H1 (cell line): Measurements from ENCODE around the gene RERE. TPM values are rescaled to one million over a fixed set of nuclear protein-coding genes. Genes with fewer than 3 reads are reported as not detected.

Experiments
- CTCF ChIA-PET: fragments of 300-600 bp; sonication (Branson Sonifier 250); formaldehyde crosslinking; loops from one replicate; lab custom pipeline; 2021; ENCODE audit not compliant: partially characterized antibody; lab: Charles Lee
- POLR2A ChIA-PET: fragments of 300-600 bp; sonication (Branson Sonifier 250); formaldehyde crosslinking; loops from one replicate; lab custom pipeline; 2021; ENCODE audit warnings: inconsistent platforms; ENCODE audit not compliant: partially characterized antibody; lab: Charles Lee
- DNase-seq, 2 experiments: peaks; one replicate each; pipeline versions ENCODE4 v3.0.0 to v3.0.0-alpha.2; 2010 to 2022; ENCODE audit warnings: low spot score in 2 of 2, low read depth in 1 of 2, mixed read lengths in 1 of 2
- FAIRE-seq: peaks from 2 replicates; lab custom pipeline; 2011; peaks lifted over from hg19 to GRCh38; lab: Jason Lieb, UNC
- H2AFZ ChIP-seq: 2 replicates; pipeline ENCODE4 v1.8.1; 2012; ENCODE audit warnings: low read length, inconsistent platforms
- H2AK5ac ChIP-seq: 2 replicates; pipeline ENCODE4 v1.6.1; 2013; ENCODE audit warnings: low read depth, low read length
- H2BK120ac ChIP-seq: replicated peaks from 2 replicates; pipeline ENCODE3; 2013; ENCODE audit warnings: low read depth, low read length, inconsistent platforms
- H2BK12ac ChIP-seq: 2 replicates; pipeline ENCODE4 v1.6.1; 2013; ENCODE audit warnings: low read depth, low read length
- H2BK15ac ChIP-seq: 2 replicates; pipeline ENCODE4 v1.6.1; 2013; ENCODE audit warnings: low read length
- H2BK20ac ChIP-seq: 2 replicates; pipeline ENCODE4 v1.6.1; 2013; ENCODE audit warnings: low read length
- H2BK5ac ChIP-seq: 2 replicates; pipeline ENCODE4 v1.6.1; 2013; ENCODE audit warnings: low read depth, low read length
- H3K14ac ChIP-seq: 2 replicates; pipeline ENCODE4 v1.6.1; 2013; ENCODE audit warnings: inconsistent platforms; ENCODE audit not compliant: insufficient read length
- H3K18ac ChIP-seq: 2 replicates; pipeline ENCODE4 v1.6.1; 2013; ENCODE audit warnings: low read length; ENCODE audit errors: extremely low read depth
- H3K23ac ChIP-seq: 2 replicates; pipeline ENCODE4 v1.6.1; 2013; ENCODE audit warnings: inconsistent platforms; ENCODE audit not compliant: insufficient read length
- H3K23me2 ChIP-seq: 2 replicates; pipeline ENCODE4 v1.6.1; 2013; ENCODE audit warnings: low read depth, low read length
- H3K27ac ChIP-seq: 2 replicates; pipeline ENCODE4 v1.6.1; 2011; ENCODE audit warnings: low read depth, low read length, inconsistent platforms
- H3K27me3 ChIP-seq, 4 experiments: replicated peaks in 1 of 4; 1 replicate in 1 of 4; 2 replicates in 3 of 4; pipeline versions ENCODE4 v1.6.1 to v1.8.1; 2011 to 2013; ENCODE audit warnings: low read length in 3 of 4, mild to moderate bottlenecking in 3 of 4, inconsistent platforms in 2 of 4, mixed read lengths in 2 of 4, moderate library complexity in 1 of 4; ENCODE audit not compliant: control insufficient read depth in 3 of 4, insufficient read depth in 3 of 4; ENCODE audit errors: extremely low read depth in 1 of 4
- H3K36me3 ChIP-seq, 4 experiments: 2 replicates each; pipeline versions ENCODE4 v1.6.1 to v1.8.1; 2011 to 2013; ENCODE audit warnings: mild to moderate bottlenecking in 4 of 4, low read length in 3 of 4, moderate library complexity in 2 of 4, control low read depth in 1 of 4, inconsistent platforms in 1 of 4; ENCODE audit not compliant: insufficient read depth in 4 of 4, control insufficient read depth in 2 of 4
- H3K4ac ChIP-seq: replicated peaks from 2 replicates; pipeline ENCODE3; 2013; ENCODE audit warnings: low read length, low read depth, mixed read lengths, inconsistent platforms; ENCODE audit not compliant: insufficient read length
- H3K4me1 ChIP-seq, 4 experiments: replicated peaks in 1 of 4; 1 replicate in 1 of 4; 2 replicates in 3 of 4; pipeline versions ENCODE4 v1.6.1 to v1.8.1; 2011 to 2013; ENCODE audit warnings: low read length in 3 of 4, inconsistent platforms in 2 of 4, mixed read lengths in 1 of 4; ENCODE audit not compliant: insufficient read depth in 4 of 4, control insufficient read depth in 3 of 4
- H3K4me2 ChIP-seq, 2 experiments: 2 replicates each; pipeline versions ENCODE4 v1.6.1 to v1.8.1; 2011 to 2013; ENCODE audit warnings: low read depth in 2 of 2, low read length in 2 of 2, control low read depth in 1 of 2, inconsistent platforms in 1 of 2, mild to moderate bottlenecking in 1 of 2; ENCODE audit not compliant: insufficient read depth in 1 of 2
- H3K4me3 ChIP-seq, 4 experiments: fragments of 200-600, 300-600 bp in 1 of 4; sonication (generic), shearing (Covaris generic), sonication (Bioruptor Twin) in 1 of 4; 2 replicates each; pipeline versions ENCODE4 v1.5.1 to v1.8.1; 2011 to 2016; ENCODE audit warnings: low read length in 4 of 4, low read depth in 3 of 4, control low read depth in 2 of 4, inconsistent platforms in 2 of 4, mild to moderate bottlenecking in 2 of 4, mixed read lengths in 1 of 4, moderate library complexity in 1 of 4; ENCODE audit not compliant: insufficient read depth in 2 of 4; ENCODE audit errors: extremely low read depth in 1 of 4
- H3K56ac ChIP-seq: replicated peaks from 2 replicates; pipeline ENCODE3; 2013; ENCODE audit warnings: low read depth, mild to moderate bottlenecking, mixed read lengths, low read length, inconsistent platforms; ENCODE audit not compliant: insufficient read length
- H3K79me1 ChIP-seq: 2 replicates; pipeline ENCODE4 v1.6.1; 2013; ENCODE audit warnings: low read depth, low read length, control low read depth
- H3K79me2 ChIP-seq, 2 experiments: 2 replicates each; pipeline versions ENCODE4 v1.6.1 to v1.8.1; 2012 to 2013; ENCODE audit warnings: low read length in 2 of 2, mild to moderate bottlenecking in 2 of 2, inconsistent platforms in 1 of 2; ENCODE audit not compliant: insufficient read depth in 2 of 2, control insufficient read depth in 1 of 2
- H3K9ac ChIP-seq, 4 experiments: replicated peaks in 1 of 4; 1 replicate in 1 of 4; 2 replicates in 3 of 4; pipeline versions ENCODE4 v1.6.1 to v1.8.1; 2011 to 2013; ENCODE audit warnings: low read depth in 3 of 4, low read length in 3 of 4, control low read depth in 2 of 4, mild to moderate bottlenecking in 2 of 4, moderate library complexity in 2 of 4, inconsistent platforms in 1 of 4; ENCODE audit errors: extremely low read depth in 1 of 4
- H3K9me3 ChIP-seq, 2 experiments: 2 replicates each; pipeline versions ENCODE4 v1.6.1 to v1.8.1; 2012 to 2013; ENCODE audit warnings: mild to moderate bottlenecking in 2 of 2, moderate library complexity in 2 of 2, control low read depth in 1 of 2, inconsistent platforms in 1 of 2, low read depth in 1 of 2, low read length in 1 of 2, mixed read lengths in 1 of 2; ENCODE audit not compliant: insufficient read depth in 2 of 2
- H4K20me1 ChIP-seq, 2 experiments: replicated peaks in 1 of 2; 2 replicates each; pipeline versions ENCODE3 to v1.8.1; 2011 to 2013; ENCODE audit warnings: inconsistent platforms in 2 of 2, low read length in 2 of 2, mild to moderate bottlenecking in 1 of 2; ENCODE audit not compliant: insufficient read depth in 2 of 2, control insufficient read depth in 1 of 2
- H4K5ac ChIP-seq: 2 replicates; pipeline ENCODE4 v1.6.1; 2013; ENCODE audit warnings: low read length, low read depth, mixed read lengths, inconsistent platforms; ENCODE audit not compliant: insufficient read length
- H4K8ac ChIP-seq: 2 replicates; pipeline ENCODE4 v1.8.0; 2013; ENCODE audit warnings: mild to moderate bottlenecking, moderate library complexity, low read length, inconsistent platforms; ENCODE audit not compliant: insufficient read depth; ENCODE audit errors: extremely low read depth
- H4K91ac ChIP-seq: replicated peaks from 2 replicates; pipeline ENCODE3; 2013; ENCODE audit warnings: low read length, mixed read lengths, inconsistent platforms; ENCODE audit not compliant: insufficient read length
- BRCA1 ChIP-seq: IDR thresholded peaks from 2 replicates; pipeline ENCODE4 v1.6.1; 2012; ENCODE audit warnings: low read depth, low read length, improper control_type of control experiment
- CREB1 ChIP-seq: IDR thresholded peaks from 2 replicates; pipeline ENCODE4 v1.6.1; 2012; ENCODE audit warnings: inconsistent platforms
- GABPA ChIP-seq: IDR thresholded peaks from 2 replicates; pipeline ENCODE4 v1.6.1; 2011; ENCODE audit warnings: mild to moderate bottlenecking, low read length, moderate library complexity, borderline replicate concordance; ENCODE audit not compliant: insufficient read depth
- HDAC2 ChIP-seq, 2 experiments: fragments of 300-600 bp in 1 of 2; sonication (generic) in 1 of 2; IDR thresholded peaks; 2 replicates each; pipeline ENCODE4 v1.6.1; 2011 to 2012; ENCODE audit warnings: low read depth in 2 of 2, low read length in 2 of 2, mild to moderate bottlenecking in 2 of 2, moderate library complexity in 2 of 2, borderline replicate concordance in 1 of 2, inconsistent platforms in 1 of 2
- KDM4A ChIP-seq: IDR thresholded peaks from one replicate; pipeline ENCODE4 v1.7.1; 2012; ENCODE audit warnings: low read depth, mild to moderate bottlenecking, moderate library complexity, low read length, inconsistent platforms; ENCODE audit not compliant: severe bottlenecking
- NRF1 ChIP-seq: IDR thresholded peaks from 2 replicates; pipeline ENCODE4 v1.6.1; 2011; ENCODE audit warnings: mild to moderate bottlenecking, low read depth, low read length, improper control_type of control experiment
- PHF8 ChIP-seq: fragments of 200-600 bp; sonication (generic); conservative IDR thresholded peaks from 2 replicates; pipeline ENCODE4 v1.7.1; 2012; ENCODE audit warnings: low read depth, mild to moderate bottlenecking, inconsistent platforms, low read length, moderate library complexity
- RAD21 ChIP-seq, 2 experiments: IDR thresholded peaks in 1 of 2; conservative IDR thresholded peaks in 1 of 2; 2 replicates each; pipeline ENCODE4 v1.6.1; 2011; ENCODE audit warnings: low read depth in 2 of 2, low read length in 2 of 2, improper control_type of control experiment in 1 of 2, inconsistent platforms in 1 of 2, mild to moderate bottlenecking in 1 of 2, moderate library complexity in 1 of 2
- RNF2 ChIP-seq: fragments of 200-900, 300-1000 bp; sonication (generic); IDR thresholded peaks from 2 replicates; pipeline ENCODE4 v1.7.1; 2016; ENCODE audit warnings: borderline replicate concordance, low read depth, mild to moderate bottlenecking, antibody characterized with exemption, low read length; ENCODE audit not compliant: poor library complexity, severe bottlenecking; ENCODE audit errors: missing control alignments
- RXRA ChIP-seq: IDR thresholded peaks from 2 replicates; pipeline ENCODE4 v1.6.1; 2011; ENCODE audit warnings: low read depth, mild to moderate bottlenecking, low read length, moderate library complexity; ENCODE audit not compliant: insufficient read depth
- SIRT6 ChIP-seq: IDR thresholded peaks from one replicate; pipeline ENCODE4 v1.7.1; 2012; ENCODE audit warnings: low read length, inconsistent platforms
- SIX5 ChIP-seq: IDR thresholded peaks from 2 replicates; pipeline ENCODE4 v1.6.1; 2011; ENCODE audit warnings: mild to moderate bottlenecking, low read depth, low read length
- SP4 ChIP-seq: IDR thresholded peaks from 2 replicates; pipeline ENCODE4 v1.6.1; 2012; ENCODE audit warnings: low read length, inconsistent platforms
- TBP ChIP-seq: IDR thresholded peaks from 2 replicates; pipeline ENCODE4 v1.6.1; 2011; ENCODE audit warnings: low read depth, low read length, improper control_type of control experiment
- WGBS, 2 experiments: shearing (Covaris generic) in 1 of 2; methylation state at CpG; one replicate each; pipeline versions ENCODE4 v1.1.6 to v1.1.7; 2013 to 2015; ENCODE audit warnings: low lambda C conversion rate in 2 of 2, mixed read lengths in 2 of 2, inconsistent platforms in 1 of 2, low coverage in 1 of 2, missing lambda C conversion rate in 1 of 2; ENCODE audit not compliant: insufficient replicate concordance in 2 of 2, insufficient coverage in 1 of 2, insufficient read length in 1 of 2; ENCODE audit errors: extremely low coverage in 1 of 2, missing lambda C conversion rate in 1 of 2; 5-methylcytosine and 5-hydroxymethylcytosine counted together
- polyA plus RNA-seq, 7 experiments: library from polyadenylated mRNA; depleted of rRNA in 3 of 7; stranded (reverse) in 5 of 7; unstranded in 2 of 7; fragments of >200 nt in 5 of 7; fragments of 200-250 nt in 2 of 7; gene quantifications; 1 replicate in 5 of 7; 2 replicates in 1 of 7; 4 replicates in 1 of 7; pipeline versions ENCODE4 v1.2.1 to v1.2.3, GENCODE V29; 2011 to 2013; ENCODE audit warnings: missing spikeins in 2 of 7, mixed read lengths in 2 of 7
- total RNA-seq: library from RNA; stranded (reverse); fragmentation: NEBNext Ultra II Directional; extraction: Animal tissue kit (Norgen Biotek cat#: 25700); gene quantifications from 2 replicates; pipeline ENCODE4 v1.2.1, GENCODE V29; 2021

The RERE gene
- total and polyA plus RNA-seq, 2 of the 8 experiments (the other 6 are each of a cell fraction or from before 2014, with no cell fraction given) = 15.3 to 142 TPM

DNA sequence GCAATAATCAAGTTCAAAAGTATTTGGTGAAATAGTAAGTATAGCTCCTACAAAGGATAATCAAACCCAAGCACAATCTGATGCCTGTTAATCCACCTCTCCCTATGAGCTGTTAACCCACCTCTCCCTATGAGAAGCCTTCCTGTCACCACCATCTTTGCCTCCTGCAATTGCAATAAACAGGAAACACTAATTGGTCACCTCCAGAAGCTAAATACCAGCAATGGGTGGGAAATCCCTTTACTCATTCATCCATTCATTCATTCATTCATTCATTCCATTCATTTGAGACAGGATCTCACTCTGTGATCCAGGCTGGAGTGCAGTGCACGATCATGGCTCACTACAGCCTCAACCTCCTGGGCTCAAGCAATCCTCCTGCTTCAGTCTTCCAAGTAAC is 132.8 kb downstream of the RERE start:
- no peak for FAIRE-seq
- CTCF ChIA-PET = interaction anchor here (1.1 to 3.1 kb wide), 5 partner anchors 9 to 42 kb away, joined by 3 to 10 read pairs (median 5); no protein-coding TSS in a partner anchor
- H3K27ac ChIP-seq = no peak overlapping the region
- TF ChIP-seq NRF1 = no peak
- TF ChIP-seq SP4 = no peak
- TF ChIP-seq TBP = no peak
- no peak for TF ChIP-seq SIRT6
- TF ChIP-seq RNF2 = no peak
- TF ChIP-seq RAD21 (IDR thresholded peaks at IDR 0.05 in 1 of 2, conservative IDR thresholded peaks at IDR 0.05 in 1 of 2; ENCODE audit: low read depth in 2 of 2, low read length in 2 of 2) = no peak
- TF ChIP-seq RXRA = no peak
- no peak for TF ChIP-seq HDAC2 (IDR thresholded peaks at IDR 0.05; ENCODE audit: borderline replicate concordance in 1 of 2, low read depth in 2 of 2, low read length in 2 of 2)
- TF ChIP-seq KDM4A = no peak
- no peak for TF ChIP-seq CREB1
- no peak for TF ChIP-seq SIX5
- TF ChIP-seq GABPA = no peak
- TF ChIP-seq PHF8 = no peak
- no peak for TF ChIP-seq BRCA1

More for the DNA sequence above, 132.8 kb downstream of the RERE start:
- Histone ChIP-seq H3K9ac (no peak overlapping the region), H3K36me3 (no peaks in the 10 kb centered on the region), H3K14ac (no peak overlapping the region), H3K23ac (no peak overlapping the region), H2BK20ac (no peak overlapping the region), H3K4me3 (no peak overlapping the region), H3K4ac (no peak overlapping the region), H2BK15ac (no peak overlapping the region), H4K91ac (no peak overlapping the region), H2AFZ (no peak overlapping the region), H3K9me3 (no peaks in the 10 kb centered on the region), H2BK5ac (no peak overlapping the region), H3K79me1 (peaks cover 4% of the 10 kb centered on the region), H3K4me1 (peaks cover 0 to 16% (median 8%) of the 10 kb centered on the region in 4 experiments; a peak in 4 of 7 replicates), H3K56ac (no peak overlapping the region), H2AK5ac (0 out of 2 replicates have a peak overlapping the region, but pooled peaks have one; percentile 59), H4K5ac (no peak overlapping the region), H3K27me3 (no peaks in the 10 kb centered on the region), H3K23me2 (no peaks in the 10 kb centered on the region), H2BK12ac (no peak overlapping the region), H3K79me2 (peaks cover 42 to 100% of the 10 kb centered on the region in 2 experiments), H3K4me2 (no peak overlapping the region), H4K8ac (no peak overlapping the region), H2BK120ac (no peak overlapping the region), H3K18ac (no peak overlapping the region), H4K20me1 (peaks cover 24 to 36% of the 10 kb centered on the region in 2 experiments)
- 75% methylated on average over 1 of the region's 1 CpG; no CpG with 5 or more reads in 1 of the 2 experiments for WGBS, 2 experiments
- POLR2A ChIA-PET = interaction anchor here (0.7 to 2.7 kb wide), 2 partner anchors 11 to 12 kb away, joined by 4 to 8 read pairs; no protein-coding TSS in a partner anchor
- DNase-seq = no peak
